GM18517 (cell line): Measurements from ENCODE around the gene PSD4.
A peak's percentile ranks its signal among the peaks of the same experiment; 100 is the strongest.

Source experiments
- ATAC-seq: cut with Tn5 transposase; IDR thresholded peaks from one replicate; pipeline ENCODE4 v1.9.1; 2021; ENCODE audit warnings: mild to moderate bottlenecking, moderate library complexity; ENCODE audit not compliant: unreplicated experiment

The PSD4 gene

GRCh38 chr2:113235347-113236226, 61.8 kb downstream of the PSD4 start:
- peak; percentile 87 for ATAC-seq

- no peak for ATAC-seq
Observed at GRCh38 chr2:113236367-113237159, 62.8 kb downstream of the PSD4 start.

- no peak for ATAC-seq
Observed at GRCh38 chr2:113237604-113238160, 63.9 kb downstream of the PSD4 start.

GRCh38 chr2:113238871-113239839, 65.4 kb downstream of the PSD4 start:
- ATAC-seq: no peak

GRCh38 chr2:113240150-113240914, 66.6 kb downstream of the PSD4 start:
- no peak for ATAC-seq

GRCh38 chr2:113240915-113241911, 67.4 kb downstream of the PSD4 start:
- no peak for ATAC-seq

- no peak for ATAC-seq
Observed at GRCh38 chr2:113242327-113242726, 68.6 kb downstream of the PSD4 start.

- no peak for ATAC-seq
Observed at GRCh38 chr2:113245276-113245711, 71.5 kb downstream of the PSD4 start.

GRCh38 chr2:113246606-113247005, 72.8 kb downstream of the PSD4 start:
- no peak for ATAC-seq

GRCh38 chr2:113248997-113249770, 75.4 kb downstream of the PSD4 start:
- peak; percentile 61 for ATAC-seq

- ATAC-seq: no peak
Observed at GRCh38 chr2:113251118-113251517, 77.3 kb downstream of the PSD4 start.

- ATAC-seq: no peak
Observed at GRCh38 chr2:113252047-113252590, 78.3 kb downstream of the PSD4 start.

GRCh38 chr2:113253453-113253852, 79.7 kb downstream of the PSD4 start:
- ATAC-seq: no peak

- no peak for ATAC-seq
Observed at GRCh38 chr2:113255140-113256070, 81.6 kb downstream of the PSD4 start.

GRCh38 chr2:113257516-113258264, 83.9 kb downstream of the PSD4 start:
- no peak for ATAC-seq
